Measurements from ENCODE around the gene MAD1L1. TPM values are rescaled to one million over a fixed set of nuclear protein-coding genes. Genes with fewer than 3 reads are reported as not detected.

Gene MAD1L1
- total RNA-seq, 2 experiments from 2014 or later: 40.0 to 44.7 TPM

- POLR2A ChIA-PET: interaction anchor here (0.6 kb wide), 1 partner anchor 11 kb away, joined by 3 read pairs; no protein-coding TSS in a partner anchor
- Mint-ChIP-seq H3K36me3 (ENCODE audit: low read depth) (no peaks in the 10 kb centered on the region), H3K27ac (no peak overlapping the region), H3K27me3 (peaks cover 2% of the 10 kb centered on the region), H3K4me3 (no peak overlapping the region), H3K9me3 (peaks cover 5% of the 10 kb centered on the region), H3K4me1 (ENCODE audit: low read depth) (no peaks in the 10 kb centered on the region)
- no peak for ATAC-seq
- CTCF ChIA-PET: no interaction called here
- no peak for DNase-seq
- intact Hi-C loops (cut with micrococcal nuclease): no loop called here
- no peak for TF ChIP-seq CTCF (IDR thresholded peaks at IDR 0.05)
Observed at GRCh38 chr7:1769286-1770200, 463.2 kb downstream of the MAD1L1 start.

GRCh38 chr7:1768832-1769231 lies 463.9 kb downstream of the MAD1L1 start:
- ATAC-seq (no peak), DNase-seq (no peak)
- Mint-ChIP-seq H3K4me3 (no peak overlapping the region), H3K9me3 (peaks cover 5% of the 10 kb centered on the region), H3K4me1 (ENCODE audit: low read depth) (no peaks in the 10 kb centered on the region), H3K27ac (no peak overlapping the region), H3K36me3 (ENCODE audit: low read depth) (no peaks in the 10 kb centered on the region), H3K27me3 (peaks cover 2% of the 10 kb centered on the region)
- intact Hi-C loops (cut with micrococcal nuclease): no loop called here
- no peak for TF ChIP-seq CTCF (IDR thresholded peaks at IDR 0.05)
- POLR2A ChIA-PET: no interaction called here
- CTCF ChIA-PET: interaction anchor here (1.5 kb wide), 1 partner anchor 190 kb away, joined by 3 read pairs; no protein-coding TSS in a partner anchor

DNA sequence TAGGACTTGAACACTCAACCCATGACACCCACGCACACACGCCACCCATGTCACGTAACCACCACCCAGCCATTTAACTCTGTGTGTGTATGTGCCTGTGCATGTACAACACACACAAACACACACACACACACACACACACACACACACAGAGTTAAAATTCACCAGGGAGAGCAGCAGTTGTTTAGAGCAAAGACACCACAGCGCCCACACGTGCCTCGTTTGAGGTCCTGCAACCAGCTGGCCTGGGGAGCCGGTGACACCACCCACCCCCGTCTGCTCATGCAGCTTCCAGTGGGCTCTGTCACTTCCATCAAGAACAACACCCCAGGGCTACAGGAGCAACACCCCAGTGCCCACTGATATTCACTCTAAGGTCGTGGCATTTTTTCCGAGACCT lies 465.2 kb downstream of the MAD1L1 start:
- ATAC-seq: no peak
- CTCF ChIA-PET: interaction anchor here (1.5 kb wide), 1 partner anchor 188 kb away, joined by 3 read pairs; no protein-coding TSS in a partner anchor

More for the DNA sequence above, 465.2 kb downstream of the MAD1L1 start:
- no peak overlapping the region for H3K27ac Mint-ChIP-seq
- H3K4me1 Mint-ChIP-seq (ENCODE audit: low read depth): no peaks in the 10 kb centered on the region
- POLR2A ChIA-PET: no interaction called here
- peaks cover 2% of the 10 kb centered on the region for H3K27me3 Mint-ChIP-seq
- peaks cover 3% of the 10 kb centered on the region for H3K9me3 Mint-ChIP-seq
- DNase-seq: no peak
- intact Hi-C loops (cut with micrococcal nuclease): no loop called here
- H3K4me3 Mint-ChIP-seq: no peak overlapping the region
- TF ChIP-seq CTCF (IDR thresholded peaks at IDR 0.05): no peak
- H3K36me3 Mint-ChIP-seq (ENCODE audit: low read depth): no peaks in the 10 kb centered on the region

Small RNAs within 50 kb of the gene (microRNA-seq; reads per million reads assigned to microRNA genes)
- gene MIR4655 (ENCODE audit: borderline microRNAs expressed, borderline replicate concordance): not detected
- not detected for gene MIR6836 (ENCODE audit: borderline microRNAs expressed, borderline replicate concordance)

Other genes starting within 250 kb of the MAD1L1 start
- 10 to 100 TPM; 30.3 to 31.9 TPM for gene MRM2, start 9.3 kb upstream of the MAD1L1 start, total RNA-seq
- gene NUDT1, start 9.3 kb upstream of the MAD1L1 start, total RNA-seq: 10 to 100 TPM; 90.2 to 93.9 TPM
- gene SNX8, start 81.5 kb upstream of the MAD1L1 start, total RNA-seq: 10 to 100 TPM; 31.7 to 36.8 TPM
- 100 to 1,000 TPM; 252 to 256 TPM for gene EIF3B, start 121.9 kb upstream of the MAD1L1 start, total RNA-seq
- gene CHST12, start 170.7 kb upstream of the MAD1L1 start, total RNA-seq: 1 to 10 TPM; 2.9 to 4.7 TPM
- gene GRIFIN, start 243.5 kb upstream of the MAD1L1 start, total RNA-seq: not detected

All from activated CD8-positive, alpha-beta T cell treated with anti-CD3 and anti-CD28 coated beads for 36 hours (primary cell).